Measurements from ENCODE around the gene CNFN. TPM values are rescaled to one million over a fixed set of nuclear protein-coding genes. Genes with fewer than 3 reads are reported as not detected.
A peak's percentile ranks its signal among the peaks of the same experiment; 100 is the strongest.

CNFN gene
- total RNA-seq, 1 donor from 2014 or later, result 11.0 TPM

- no peak for DNase-seq
These were observed 14.5 kb downstream of the CNFN start for GRCh38 chr19:42375415-42376176.

GRCh38 chr19:42374826-42375376 is 15.2 kb downstream of the CNFN start:
- DNase-seq, result no peak

- DNase-seq, result peak; percentile 99
These were observed 19.4 kb downstream of the CNFN start for GRCh38 chr19:42370626-42371175.

- no peak for DNase-seq
These were observed 20.0 kb downstream of the CNFN start for GRCh38 chr19:42370068-42370520.

- DNase-seq, result no peak
These were observed 20.5 kb downstream of the CNFN start for GRCh38 chr19:42369433-42370067.

DNA sequence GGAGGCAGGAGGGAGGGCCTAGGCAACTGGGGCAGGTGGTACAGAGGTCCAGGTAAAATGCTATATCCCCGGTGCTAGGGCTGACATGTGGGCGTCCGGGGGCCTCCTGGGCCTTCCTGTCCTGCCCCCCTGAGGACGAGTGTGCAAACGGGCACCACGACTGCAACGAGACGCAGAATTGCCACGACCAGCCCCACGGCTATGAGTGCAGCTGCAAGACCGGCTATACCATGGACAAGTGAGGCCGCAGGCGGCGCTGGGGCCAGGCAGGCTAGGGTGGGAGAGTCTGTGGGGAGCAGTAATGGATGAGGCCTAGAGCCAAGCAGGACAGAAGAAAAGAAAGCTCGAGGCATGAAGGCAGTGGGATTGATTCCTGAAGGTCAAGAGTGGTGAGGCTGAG is 21.3 kb downstream of the CNFN start:
- DNase-seq, result no peak

GRCh38 chr19:42368360-42368759 is 21.7 kb downstream of the CNFN start:
- DNase-seq, result no peak

GRCh38 chr19:42367929-42368328 is 22.2 kb downstream of the CNFN start:
- no peak for DNase-seq

- no peak for DNase-seq
These were observed 23.4 kb downstream of the CNFN start for GRCh38 chr19:42366673-42367072.

DNA sequence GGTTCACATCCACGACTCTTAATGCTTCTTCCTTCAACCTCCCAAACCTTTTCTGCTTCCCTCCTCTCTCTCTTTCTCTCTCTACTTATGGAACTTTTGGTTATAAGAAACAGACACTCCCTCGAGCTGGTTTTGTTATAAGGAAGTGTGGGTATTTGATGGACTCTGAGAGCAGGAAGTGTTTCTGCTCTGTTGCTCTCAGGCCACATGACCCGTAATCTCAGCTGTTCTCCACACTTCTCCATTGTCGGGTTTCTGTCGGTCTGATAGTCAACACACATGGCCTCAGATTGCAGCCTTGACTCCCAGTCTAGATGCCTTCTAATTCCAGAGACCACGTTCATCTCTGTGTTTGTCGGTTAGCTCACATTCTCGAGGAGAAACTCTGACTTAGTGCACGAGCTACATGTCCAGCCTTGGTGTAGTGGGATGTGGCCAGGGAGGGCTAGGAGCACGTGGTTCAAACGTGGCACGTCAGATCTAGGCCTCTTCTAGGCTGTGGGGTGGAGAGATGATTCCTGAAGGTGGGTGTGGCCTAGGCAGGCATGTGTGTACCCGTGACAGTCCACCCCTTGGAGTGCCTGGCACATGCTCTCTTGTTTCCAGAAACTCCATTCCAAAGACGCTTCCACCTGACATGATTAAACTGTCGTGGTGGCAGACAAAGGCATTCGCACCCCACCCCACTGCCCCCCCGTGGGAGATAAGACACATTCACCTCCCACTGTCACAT is 26.3 kb downstream of the CNFN start:
- no peak for DNase-seq

GRCh38 chr19:42362891-42363440 is 27.1 kb downstream of the CNFN start:
- DNase-seq, result no peak

DNA sequence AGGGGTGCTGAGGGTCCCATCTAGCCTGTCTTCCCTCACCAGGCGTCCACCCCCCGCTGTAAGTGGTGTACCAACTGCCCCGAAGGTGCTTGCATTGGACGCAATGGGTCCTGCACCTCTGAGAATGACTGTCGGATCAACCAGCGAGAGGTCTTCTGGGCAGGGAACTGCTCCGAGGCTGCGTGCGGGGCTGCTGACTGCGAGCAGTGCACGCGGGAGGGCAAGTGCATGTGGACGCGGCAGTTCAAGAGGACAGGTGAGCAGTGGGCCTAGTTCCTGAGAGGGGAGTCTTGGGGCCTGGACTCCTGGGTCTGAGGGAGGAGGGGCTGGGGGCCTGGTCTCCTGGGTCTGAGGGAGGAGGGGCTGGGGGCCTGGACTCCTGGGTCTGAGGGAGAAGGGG is 27.8 kb downstream of the CNFN start:
- DNase-seq, result no peak

DNA sequence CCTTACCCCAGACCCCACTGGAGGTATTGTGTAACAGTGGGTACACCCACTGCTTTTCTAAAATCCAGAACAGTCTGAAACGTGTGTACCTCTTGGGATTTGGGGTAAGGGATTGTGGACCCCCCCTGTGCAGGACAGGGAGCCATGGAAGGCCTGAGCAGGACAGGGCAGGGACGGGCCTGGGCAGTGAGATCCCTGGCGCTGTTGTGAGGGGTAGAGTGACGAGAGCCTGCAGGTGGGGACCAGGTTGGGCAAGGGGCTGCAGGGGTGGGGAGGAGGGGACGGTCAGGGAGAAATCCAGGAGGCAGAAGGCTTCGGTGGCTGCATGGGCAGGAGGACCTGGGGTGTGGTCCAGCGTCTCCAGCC is 28.6 kb downstream of the CNFN start:
- DNase-seq, result no peak

GRCh38 chr19:42360787-42361544 is 29.1 kb downstream of the CNFN start:
- no peak for DNase-seq

DNA sequence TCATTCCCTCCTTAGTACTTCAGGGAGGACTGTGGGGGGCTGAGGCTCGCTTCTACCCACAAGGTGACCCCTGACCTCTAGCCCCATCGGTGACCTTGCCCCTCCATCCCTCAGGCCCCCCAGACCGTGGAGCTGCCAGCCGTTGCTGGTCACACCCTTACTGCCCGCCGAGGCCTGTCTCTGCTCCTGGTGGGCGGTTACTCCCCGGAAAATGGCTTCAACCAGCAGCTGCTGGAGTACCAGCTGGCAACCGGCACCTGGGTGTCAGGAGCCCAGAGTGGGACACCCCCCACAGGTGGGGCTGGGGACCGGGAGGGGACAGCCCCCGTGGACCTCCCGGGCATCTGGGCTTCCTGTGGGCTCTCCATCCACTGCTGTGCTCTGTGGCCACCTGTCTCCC is 32.8 kb downstream of the CNFN start:
- DNase-seq, result no peak

- no peak for DNase-seq
These were observed 33.4 kb downstream of the CNFN start for GRCh38 chr19:42356686-42357085.

- no peak for DNase-seq
These were observed 34.2 kb downstream of the CNFN start for GRCh38 chr19:42355896-42356295.

GRCh38 chr19:42353341-42354015 is 36.6 kb downstream of the CNFN start:
- no peak for DNase-seq

GRCh38 chr19:42352301-42353259 is 37.5 kb downstream of the CNFN start:
- DNase-seq, result no peak
